K562 (cell line): ENCODE measurements around the gene QSOX2. TPM values are rescaled to one million over a fixed set of nuclear protein-coding genes. Genes with fewer than 3 reads are reported as not detected.
A peak's percentile ranks its signal among the peaks of the same experiment; 100 is the strongest.

Source experiments
- ATAC-seq: fragments of 200-7000 bp; cut with Tn5 transposase; 3 replicates; pipeline ENCODE4 v1.9.1; 2020; ENCODE audit warnings: moderate library complexity
- BruUV-seq: library from RNA; stranded (reverse); fragments of 400-500 nt; replicated peaks from 2 replicates; lab custom pipeline; 2021; lab: Mats Ljungman, UMichigan
- CTCF ChIA-PET: fragments of 300-600 bp; formaldehyde crosslinking; extraction: SDS; loops from one replicate; lab custom pipeline; 2021; ENCODE audit warnings: low intra/inter-chr PET ratio; lab: Yijun Ruan, JAX
- POLR2A ChIA-PET: fragments of 300-600, 350-650 bp; sonication (Branson Sonifier 250); formaldehyde crosslinking; extraction: SDS; loops from one replicate; lab custom pipeline; 2021; ENCODE audit warnings: antibody characterized with exemption, inconsistent platforms; lab: Yijun Ruan, JAX
- DNase-seq, 4 experiments: peaks; one replicate each; pipeline versions ENCODE4 v3.0.0 to v3.0.0-alpha.2; 2011 to 2018; ENCODE audit warnings: low spot score in 3 of 4, mixed read lengths in 3 of 4; ENCODE audit errors: extremely low read depth in 1 of 4
- FAIRE-seq: peaks from 2 replicates; lab custom pipeline; 2011; peaks lifted over from hg19 to GRCh38; lab: Jason Lieb, UNC
- H2AFZ ChIP-seq: 2 replicates; pipeline ENCODE4 v1.6.0; 2011; ENCODE audit warnings: low read depth, low read length, control low read depth, inconsistent platforms
- H3K27ac ChIP-seq: fragments of 200-600 bp; 3 replicates; pipeline ENCODE4 v1.8.0; 2011; ENCODE audit warnings: low read depth, mild to moderate bottlenecking, control low read depth, inconsistent platforms, low read length, moderate library complexity, mixed read lengths; ENCODE audit errors: extremely low read depth
- H3K27me3 ChIP-seq, 2 experiments: fragments of 300-600 bp in 1 of 2; 2 replicates in 1 of 2; 3 replicates in 1 of 2; pipeline versions ENCODE4 v1.6.0 to v1.8.0; 2011; ENCODE audit warnings: inconsistent platforms in 2 of 2, low read length in 2 of 2, mild to moderate bottlenecking in 1 of 2, mixed read lengths in 1 of 2, moderate library complexity in 1 of 2; ENCODE audit not compliant: control insufficient read depth in 2 of 2, insufficient read depth in 2 of 2
- H3K36me3 ChIP-seq: fragments of 300-600 bp; 3 replicates; pipeline ENCODE4 v1.8.0; 2011; ENCODE audit warnings: mild to moderate bottlenecking, low read length, inconsistent platforms; ENCODE audit not compliant: control insufficient read depth, insufficient read depth
- H3K4me1 ChIP-seq, 2 experiments: fragments of 200-600 bp in 1 of 2; replicated peaks in 1 of 2; 2 replicates in 1 of 2; 3 replicates in 1 of 2; pipeline versions ENCODE4 v1.5.1 to v1.8.0; 2011; ENCODE audit warnings: inconsistent platforms in 2 of 2, low read length in 2 of 2, mild to moderate bottlenecking in 1 of 2, mixed read lengths in 1 of 2, moderate library complexity in 1 of 2; ENCODE audit not compliant: control insufficient read depth in 2 of 2, insufficient read depth in 2 of 2
- H3K4me2 ChIP-seq: 2 replicates; pipeline ENCODE4 v1.6.1; 2011; ENCODE audit warnings: low read length, control low read depth, inconsistent platforms, mixed read lengths; ENCODE audit not compliant: insufficient read depth
- H3K4me3 ChIP-seq: fragments of 200-600 bp; sonication (generic), shearing (Covaris generic); 2 replicates; pipeline ENCODE4 v1.5.1; 2016; ENCODE audit warnings: control low read depth, inconsistent platforms
- H3K79me2 ChIP-seq: fragments of 200-600 bp; 3 replicates; pipeline ENCODE4 v1.8.0; 2011; ENCODE audit warnings: low read length, inconsistent platforms; ENCODE audit not compliant: control insufficient read depth, insufficient read depth
- H3K9ac ChIP-seq, 2 experiments: 2 replicates each; pipeline versions ENCODE4 v1.6.0 to v1.6.1; 2011; ENCODE audit warnings: low read depth in 2 of 2, low read length in 2 of 2, control low read depth in 1 of 2, inconsistent platforms in 1 of 2, mild to moderate bottlenecking in 1 of 2, mixed read lengths in 1 of 2; ENCODE audit not compliant: insufficient read depth in 1 of 2
- H3K9me1 ChIP-seq: one replicate; pipeline ENCODE4 v1.6.0; 2011; ENCODE audit warnings: inconsistent platforms, mild to moderate bottlenecking, low read length, moderate library complexity; ENCODE audit not compliant: control insufficient read depth, insufficient read depth
- H3K9me3 ChIP-seq: replicated peaks from 2 replicates; pipeline ENCODE4 v1.5.1; 2011; ENCODE audit warnings: low read depth, low read length, inconsistent platforms; ENCODE audit not compliant: control insufficient read depth, insufficient read depth
- H4K20me1 ChIP-seq: replicated peaks from 2 replicates; pipeline ENCODE4 v1.6.1; 2011; ENCODE audit warnings: low read length, inconsistent platforms, mixed read lengths; ENCODE audit not compliant: control insufficient read depth, insufficient read depth
- CXXC5 ChIP-seq: fragments of 250-450 bp; sonication (Bioruptor Pico); IDR thresholded peaks from 2 replicates; pipeline ENCODE4 v1.8.0; 2022; ENCODE audit warnings: inconsistent platforms, mild to moderate bottlenecking, moderate library complexity
- JUN ChIP-seq, 2 experiments: sonication (generic) in 1 of 2; formaldehyde crosslinking in 1 of 2; IDR thresholded peaks; 2 replicates each; pipeline versions ENCODE4 v1.6.1 to v1.8.0; 2012 to 2022; ENCODE audit warnings: borderline replicate concordance in 2 of 2, mild to moderate bottlenecking in 2 of 2, improper control_type of control experiment in 1 of 2, low read depth in 1 of 2, low read length in 1 of 2, missing genetic modification reagents in 1 of 2
- KHSRP ChIP-seq: fragments of 450-650 bp; IDR thresholded peaks from 2 replicates; pipeline ENCODE4 v1.6.1; 2017
- MCM7 ChIP-seq, 2 experiments: fragments of 450-650 bp; IDR thresholded peaks; 2 replicates each; pipeline ENCODE4 v1.6.1; 2016 to 2018
- MYC ChIP-seq, 2 experiments: fragments of 250-450 bp in 1 of 2; sonication (Bioruptor Pico) in 1 of 2; IDR thresholded peaks; 2 replicates each; pipeline versions ENCODE4 v1.5.1 to v1.6.1; 2012 to 2021; ENCODE audit warnings: low read depth in 2 of 2, borderline replicate concordance in 1 of 2, improper control_type of control experiment in 1 of 2, low read length in 1 of 2, mild to moderate bottlenecking in 1 of 2, moderate library complexity in 1 of 2
- NFRKB ChIP-seq: fragments of 450-650 bp; IDR thresholded peaks from 2 replicates; pipeline ENCODE4 v1.6.1; 2016; ENCODE audit warnings: low read depth
- NRF1 ChIP-seq, 2 experiments: fragments of 450-650 bp; IDR thresholded peaks in 1 of 2; conservative IDR thresholded peaks in 1 of 2; 2 replicates each; pipeline ENCODE4 v1.6.1; 2014; ENCODE audit warnings: mild to moderate bottlenecking in 2 of 2
- SMC3 ChIP-seq: conservative IDR thresholded peaks from 2 replicates; pipeline ENCODE4 v1.6.1; 2011; ENCODE audit warnings: low read depth, low read length, improper control_type of control experiment; ENCODE audit not compliant: insufficient read depth
- STAT5B ChIP-seq: fragments of 250-450 bp; sonication (Bioruptor Pico); IDR thresholded peaks from 2 replicates; pipeline ENCODE4 v1.8.0; 2021; ENCODE audit warnings: mild to moderate bottlenecking, inconsistent platforms
- ZKSCAN8 ChIP-seq: fragments of 200-800 bp; sonication (Bioruptor generic); IDR thresholded peaks from 2 replicates; pipeline ENCODE4 v1.6.1; 2016; ENCODE audit warnings: missing genetic modification characterization, missing compliant biosample characterization
- ZNF707 ChIP-seq: fragments of 250-450 bp; sonication (Bioruptor Pico); conservative IDR thresholded peaks from 2 replicates; pipeline ENCODE4 v1.8.0; 2022; ENCODE audit warnings: inconsistent platforms, mild to moderate bottlenecking, moderate library complexity
- WGBS: fragments of 100-300 bp; shearing (Covaris generic); methylation state at CpG from one replicate; pipeline ENCODE4 v1.1.6; 2016; ENCODE audit warnings: low coverage, mixed read lengths; ENCODE audit not compliant: insufficient coverage; ENCODE audit errors: missing lambda C conversion rate; 5-methylcytosine and 5-hydroxymethylcytosine counted together
- in situ Hi-C: fragments of 300-500 bp; cut with MboI; formaldehyde crosslinking; loops from 4 replicates; pipeline ENCODE4 v1.15.0; 2018; ENCODE audit warnings: inconsistent platforms, mixed read lengths
- intact Hi-C: fragments of 100-400 bp; cut with micrococcal nuclease; formaldehyde crosslinking; loops from 2 replicates; pipeline ENCODE4 v1.14.2; 2022
- polyA plus RNA-seq, 8 experiments: library from polyadenylated mRNA; depleted of rRNA in 4 of 8; stranded (reverse) in 5 of 8; unstranded in 3 of 8; fragments of >200 nt; fragmentation: Nextera tagmentation in 2 of 8; fragmentation: Illumina TruSeq in 1 of 8; extraction: Ambion mirVana in 2 of 8; extraction: Trizol in 1 of 8; gene quantifications; 2 replicates each; pipeline versions ENCODE4 v1.2.1 to v1.2.3, GENCODE V29; 2011 to 2014; ENCODE audit warnings: inconsistent platforms in 1 of 8, missing spikeins in 1 of 8
- total RNA-seq, 7 experiments: library from RNA; depleted of rRNA in 6 of 7; stranded (reverse); fragments of >200 nt in 6 of 7; fragmentation: Illumina TruSeq in 2 of 7; extraction: Trizol in 2 of 7; gene quantifications; 2 replicates each; pipeline versions ENCODE4 v1.2.1 to v1.2.3, GENCODE V29; 2011 to 2021; ENCODE audit warnings: low replicate concordance in 1 of 7
- TF ChIP-seq, protein P1 (sequence below): fragments of 450-650 bp; IDR thresholded peaks from one replicate; pipeline ENCODE4 v1.6.1; 2018; ENCODE audit warnings: mild to moderate bottlenecking, moderate library complexity; ENCODE audit not compliant: partially characterized antibody
- TF ChIP-seq, protein P2 (sequence below): sonication (generic); formaldehyde crosslinking; IDR thresholded peaks from 2 replicates; pipeline ENCODE4 v1.8.1; 2023; ENCODE audit warnings: mild to moderate bottlenecking, missing genetic modification reagents
- TF ChIP-seq, protein P3 (sequence below): fragments of 150-350 bp; conservative IDR thresholded peaks from 2 replicates; pipeline ENCODE4 v1.6.1; 2014; ENCODE audit warnings: low read length

QSOX2 gene
- total and polyA plus RNA-seq, 9 of the 15 experiments (the other 6 are each of a cell fraction or from before 2014, with no cell fraction given): 0.51 to 23.7 (median 12.7) TPM

- FAIRE-seq (no peak), DNase-seq (peak in 2 of 4 experiments; percentile 49 to 53), ATAC-seq (peak; percentile 7; the same call in 1 of the 3 replicates)
- no peak overlapping the region for H3K4me3 ChIP-seq
- H3K79me2 ChIP-seq: no peaks in the 10 kb centered on the region
- POLR2A ChIA-PET: no interaction called here
- no peak overlapping the region for H2AFZ ChIP-seq
- H3K9me3 ChIP-seq: no peaks in the 10 kb centered on the region
- BruUV-seq: no TSS peak
- peaks cover 26 to 60% of the 10 kb centered on the region in 2 experiments for H3K27me3 ChIP-seq
- CTCF ChIA-PET: no interaction called here
- 13% methylated on average over 36 of the region's 62 CpGs for WGBS
- H3K9ac ChIP-seq: no peak overlapping the region
- intact Hi-C loops: no loop called here
- H3K9me1 ChIP-seq: no peaks in the 10 kb centered on the region
- H3K36me3 ChIP-seq: no peaks in the 10 kb centered on the region
- H3K4me1 ChIP-seq: peaks cover 0 to 57% of the 10 kb centered on the region in 2 experiments; a peak in 2 of 5 replicates
- H3K27ac ChIP-seq: no peak overlapping the region
- H4K20me1 ChIP-seq: peaks cover 13% of the 10 kb centered on the region
- in situ Hi-C loops: no loop called here
- H3K4me2 ChIP-seq: no peak overlapping the region
- no peak for TF ChIP-seq ZKSCAN8 (CRISPR knock-in tag)
- TF ChIP-seq, protein P1, sequence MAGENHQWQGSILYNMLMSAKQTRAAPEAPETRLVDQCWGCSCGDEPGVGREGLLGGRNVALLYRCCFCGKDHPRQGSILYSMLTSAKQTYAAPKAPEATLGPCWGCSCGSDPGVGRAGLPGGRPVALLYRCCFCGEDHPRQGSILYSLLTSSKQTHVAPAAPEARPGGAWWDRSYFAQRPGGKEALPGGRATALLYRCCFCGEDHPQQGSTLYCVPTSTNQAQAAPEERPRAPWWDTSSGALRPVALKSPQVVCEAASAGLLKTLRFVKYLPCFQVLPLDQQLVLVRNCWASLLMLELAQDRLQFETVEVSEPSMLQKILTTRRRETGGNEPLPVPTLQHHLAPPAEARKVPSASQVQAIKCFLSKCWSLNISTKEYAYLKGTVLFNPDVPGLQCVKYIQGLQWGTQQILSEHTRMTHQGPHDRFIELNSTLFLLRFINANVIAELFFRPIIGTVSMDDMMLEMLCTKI: no peak
- TF ChIP-seq CXXC5 (CRISPR knock-in tag): peak; percentile 27; the same call in 1 of the 2 replicates
- TF ChIP-seq NFRKB: no peak
- no peak for TF ChIP-seq JUN (IDR thresholded peaks at IDR 0.05; ENCODE audit: borderline replicate concordance, low read depth, low read length)
- TF ChIP-seq JUN (CRISPR knock-in tag; IDR thresholded peaks at IDR 0.05; ENCODE audit: borderline replicate concordance): no peak
- TF ChIP-seq ZNF707: no peak
- no peak for TF ChIP-seq STAT5B (CRISPR knock-in tag)
- TF ChIP-seq MYC (IDR thresholded peaks at IDR 0.05; ENCODE audit: low read depth, low read length): 0 out of 2 replicates have a peak, but pooled peaks have one; percentile 26
- no peak for TF ChIP-seq MYC (CRISPR knock-in tag; IDR thresholded peaks at IDR 0.05; ENCODE audit: borderline replicate concordance, low read depth)
- TF ChIP-seq SMC3: no peak
- TF ChIP-seq NRF1 (conservative IDR thresholded peaks at IDR 0.05 in 1 of 2, IDR thresholded peaks at IDR 0.05 in 1 of 2): peak; percentile 65 to 69
- TF ChIP-seq, protein P2, sequence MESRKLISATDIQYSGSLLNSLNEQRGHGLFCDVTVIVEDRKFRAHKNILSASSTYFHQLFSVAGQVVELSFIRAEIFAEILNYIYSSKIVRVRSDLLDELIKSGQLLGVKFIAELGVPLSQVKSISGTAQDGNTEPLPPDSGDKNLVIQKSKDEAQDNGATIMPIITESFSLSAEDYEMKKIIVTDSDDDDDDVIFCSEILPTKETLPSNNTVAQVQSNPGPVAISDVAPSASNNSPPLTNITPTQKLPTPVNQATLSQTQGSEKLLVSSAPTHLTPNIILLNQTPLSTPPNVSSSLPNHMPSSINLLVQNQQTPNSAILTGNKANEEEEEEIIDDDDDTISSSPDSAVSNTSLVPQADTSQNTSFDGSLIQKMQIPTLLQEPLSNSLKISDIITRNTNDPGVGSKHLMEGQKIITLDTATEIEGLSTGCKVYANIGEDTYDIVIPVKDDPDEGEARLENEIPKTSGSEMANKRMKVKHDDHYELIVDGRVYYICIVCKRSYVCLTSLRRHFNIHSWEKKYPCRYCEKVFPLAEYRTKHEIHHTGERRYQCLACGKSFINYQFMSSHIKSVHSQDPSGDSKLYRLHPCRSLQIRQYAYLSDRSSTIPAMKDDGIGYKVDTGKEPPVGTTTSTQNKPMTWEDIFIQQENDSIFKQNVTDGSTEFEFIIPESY: peak; percentile 37; the same call in 1 of the 2 replicates
- TF ChIP-seq MCM7 (IDR thresholded peaks at IDR 0.05): no peak
- no peak for TF ChIP-seq KHSRP
- TF ChIP-seq, protein P3, sequence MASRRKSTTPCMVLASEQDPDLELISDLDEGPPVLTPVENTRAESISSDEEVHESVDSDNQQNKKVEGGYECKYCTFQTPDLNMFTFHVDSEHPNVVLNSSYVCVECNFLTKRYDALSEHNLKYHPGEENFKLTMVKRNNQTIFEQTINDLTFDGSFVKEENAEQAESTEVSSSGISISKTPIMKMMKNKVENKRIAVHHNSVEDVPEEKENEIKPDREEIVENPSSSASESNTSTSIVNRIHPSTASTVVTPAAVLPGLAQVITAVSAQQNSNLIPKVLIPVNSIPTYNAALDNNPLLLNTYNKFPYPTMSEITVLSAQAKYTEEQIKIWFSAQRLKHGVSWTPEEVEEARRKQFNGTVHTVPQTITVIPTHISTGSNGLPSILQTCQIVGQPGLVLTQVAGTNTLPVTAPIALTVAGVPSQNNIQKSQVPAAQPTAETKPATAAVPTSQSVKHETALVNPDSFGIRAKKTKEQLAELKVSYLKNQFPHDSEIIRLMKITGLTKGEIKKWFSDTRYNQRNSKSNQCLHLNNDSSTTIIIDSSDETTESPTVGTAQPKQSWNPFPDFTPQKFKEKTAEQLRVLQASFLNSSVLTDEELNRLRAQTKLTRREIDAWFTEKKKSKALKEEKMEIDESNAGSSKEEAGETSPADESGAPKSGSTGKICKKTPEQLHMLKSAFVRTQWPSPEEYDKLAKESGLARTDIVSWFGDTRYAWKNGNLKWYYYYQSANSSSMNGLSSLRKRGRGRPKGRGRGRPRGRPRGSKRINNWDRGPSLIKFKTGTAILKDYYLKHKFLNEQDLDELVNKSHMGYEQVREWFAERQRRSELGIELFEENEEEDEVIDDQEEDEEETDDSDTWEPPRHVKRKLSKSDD: no peak
Measured at GRCh38 chr9:136198605-136199083, 47.0 kb downstream of the QSOX2 start.
